Measurements from ENCODE around the gene IP6K3.

Gene IP6K3

GRCh38 chr6:33727932-33728331 is 18.8 kb downstream of the IP6K3 start:
- Mint-ChIP-seq H3K27me3 (no peaks in the 10 kb centered on the region), H3K4me1 (peaks cover 26% of the 10 kb centered on the region), H3K4me3 (no peak overlapping the region)

GRCh38 chr6:33727126-33727525 is 19.6 kb downstream of the IP6K3 start:
- Mint-ChIP-seq H3K36me3 (no peaks in the 10 kb centered on the region), H3K4me3 (no peak overlapping the region), H3K27me3 (no peaks in the 10 kb centered on the region), H3K4me1 (peaks cover 29% of the 10 kb centered on the region), H3K27ac (no peak overlapping the region), H3K9me3 (no peaks in the 10 kb centered on the region)

More at GRCh38 chr6:33727932-33728331, 18.8 kb downstream of the IP6K3 start:
- no peaks in the 10 kb centered on the region for H3K9me3 Mint-ChIP-seq
- H3K36me3 Mint-ChIP-seq, result no peaks in the 10 kb centered on the region
- H3K27ac Mint-ChIP-seq, result no peak overlapping the region

- no peaks in the 10 kb centered on the region for H3K27me3 Mint-ChIP-seq
- no peaks in the 10 kb centered on the region for H3K9me3 Mint-ChIP-seq
- peaks cover 29% of the 10 kb centered on the region for H3K4me1 Mint-ChIP-seq
- H3K4me3 Mint-ChIP-seq, result no peak overlapping the region
- no peaks in the 10 kb centered on the region for H3K36me3 Mint-ChIP-seq
- H3K27ac Mint-ChIP-seq, result no peak overlapping the region
These were observed 20.0 kb downstream of the IP6K3 start for GRCh38 chr6:33726696-33727095.

- H3K4me1 Mint-ChIP-seq, result peaks cover 29% of the 10 kb centered on the region
- no peak overlapping the region for H3K27ac Mint-ChIP-seq
- H3K4me3 Mint-ChIP-seq, result no peak overlapping the region
These were observed 20.6 kb downstream of the IP6K3 start for GRCh38 chr6:33725891-33726673.

GRCh38 chr6:33725222-33725621 is 21.5 kb downstream of the IP6K3 start:
- Mint-ChIP-seq H3K4me1 (peaks cover 29% of the 10 kb centered on the region), H3K27ac (peak overlapping the region; percentile 62), H3K9me3 (no peaks in the 10 kb centered on the region), H3K27me3 (no peaks in the 10 kb centered on the region), H3K36me3 (no peaks in the 10 kb centered on the region), H3K4me3 (no peak overlapping the region)

More at GRCh38 chr6:33725891-33726673, 20.6 kb downstream of the IP6K3 start:
- no peaks in the 10 kb centered on the region for H3K27me3 Mint-ChIP-seq
- H3K9me3 Mint-ChIP-seq, result no peaks in the 10 kb centered on the region
- no peaks in the 10 kb centered on the region for H3K36me3 Mint-ChIP-seq

- H3K27me3 Mint-ChIP-seq, result no peaks in the 10 kb centered on the region
These were observed 22.3 kb downstream of the IP6K3 start for GRCh38 chr6:33724102-33725023.

GRCh38 chr6:33723371-33724085 is 23.2 kb downstream of the IP6K3 start:
- H3K4me1 Mint-ChIP-seq, result peaks cover 29% of the 10 kb centered on the region
- H3K36me3 Mint-ChIP-seq, result no peaks in the 10 kb centered on the region
- peak overlapping the region; percentile 67 for H3K4me3 Mint-ChIP-seq
- H3K27ac Mint-ChIP-seq, result peak overlapping the region; percentile 48
- no peaks in the 10 kb centered on the region for H3K27me3 Mint-ChIP-seq
- H3K9me3 Mint-ChIP-seq, result no peaks in the 10 kb centered on the region

More at GRCh38 chr6:33724102-33725023, 22.3 kb downstream of the IP6K3 start:
- Mint-ChIP-seq H3K36me3 (no peaks in the 10 kb centered on the region), H3K4me1 (peaks cover 29% of the 10 kb centered on the region), H3K27ac (peak overlapping the region; percentile 60), H3K4me3 (peak overlapping the region; percentile 67), H3K9me3 (no peaks in the 10 kb centered on the region)

- Mint-ChIP-seq H3K36me3 (no peaks in the 10 kb centered on the region), H3K9me3 (no peaks in the 10 kb centered on the region), H3K27ac (no peak overlapping the region), H3K27me3 (no peaks in the 10 kb centered on the region), H3K4me3 (no peak overlapping the region), H3K4me1 (peaks cover 29% of the 10 kb centered on the region)
These were observed 24.5 kb downstream of the IP6K3 start for GRCh38 chr6:33722103-33722623.

GRCh38 chr6:33721508-33721907 is 25.2 kb downstream of the IP6K3 start:
- Mint-ChIP-seq H3K27ac (no peak overlapping the region), H3K4me1 (peaks cover 29% of the 10 kb centered on the region), H3K27me3 (no peaks in the 10 kb centered on the region), H3K4me3 (no peak overlapping the region), H3K9me3 (no peaks in the 10 kb centered on the region), H3K36me3 (no peaks in the 10 kb centered on the region)

- Mint-ChIP-seq H3K27me3 (no peaks in the 10 kb centered on the region), H3K4me1 (peaks cover 29% of the 10 kb centered on the region), H3K9me3 (no peaks in the 10 kb centered on the region), H3K4me3 (no peak overlapping the region), H3K27ac (no peak overlapping the region), H3K36me3 (no peaks in the 10 kb centered on the region)
These were observed 25.7 kb downstream of the IP6K3 start for GRCh38 chr6:33720998-33721397.

GRCh38 chr6:33719326-33719987 is 27.2 kb downstream of the IP6K3 start:
- H3K27ac Mint-ChIP-seq, result no peak overlapping the region
- H3K4me1 Mint-ChIP-seq, result peaks cover 19% of the 10 kb centered on the region
- no peaks in the 10 kb centered on the region for H3K36me3 Mint-ChIP-seq
- no peak overlapping the region for H3K4me3 Mint-ChIP-seq
- no peaks in the 10 kb centered on the region for H3K27me3 Mint-ChIP-seq
- H3K9me3 Mint-ChIP-seq, result no peaks in the 10 kb centered on the region

- no peaks in the 10 kb centered on the region for H3K9me3 Mint-ChIP-seq
- no peaks in the 10 kb centered on the region for H3K36me3 Mint-ChIP-seq
- H3K4me3 Mint-ChIP-seq, result no peak overlapping the region
- no peaks in the 10 kb centered on the region for H3K27me3 Mint-ChIP-seq
- H3K27ac Mint-ChIP-seq, result no peak overlapping the region
- H3K4me1 Mint-ChIP-seq, result peaks cover 11% of the 10 kb centered on the region
These were observed 28.0 kb downstream of the IP6K3 start for GRCh38 chr6:33718713-33719112.

- H3K27ac Mint-ChIP-seq, result no peak overlapping the region
- no peaks in the 10 kb centered on the region for H3K27me3 Mint-ChIP-seq
- H3K4me3 Mint-ChIP-seq, result no peak overlapping the region
- H3K36me3 Mint-ChIP-seq, result no peaks in the 10 kb centered on the region
- H3K4me1 Mint-ChIP-seq, result peaks cover 4% of the 10 kb centered on the region
- H3K9me3 Mint-ChIP-seq, result no peaks in the 10 kb centered on the region
These were observed 28.7 kb downstream of the IP6K3 start for GRCh38 chr6:33717934-33718455.

- Mint-ChIP-seq H3K9me3 (no peaks in the 10 kb centered on the region), H3K27ac (no peak overlapping the region), H3K27me3 (no peaks in the 10 kb centered on the region), H3K36me3 (no peaks in the 10 kb centered on the region), H3K4me1 (peaks cover 2% of the 10 kb centered on the region), H3K4me3 (no peak overlapping the region)
These were observed 29.6 kb downstream of the IP6K3 start for GRCh38 chr6:33716890-33717632.

Data from activated naive CD4-positive, alpha-beta T cell treated with anti-CD3 and anti-CD28 coated beads, Interleukin-2, amount 50 U/mL, for 24 hours (primary cell).